Thyroid gland (tissue), 4 donors: ENCODE measurements around the gene PEA15.

Experiments used
- CTCF ChIP-seq, 6 experiments: fragments of 200-600 bp in 3 of 6; fragments of 450-650 bp in 3 of 6; sonication (generic) in 3 of 6; IDR thresholded peaks; one replicate each; pipeline ENCODE4 v1.5.1; 2016 to 2019; ENCODE audit warnings: antibody characterized with exemption in 6 of 6, mild to moderate bottlenecking in 2 of 6, inconsistent platforms in 1 of 6, moderate library complexity in 1 of 6
- POLR2A ChIP-seq, 2 donors: fragments of 450-650 bp; IDR thresholded peaks; one replicate each; pipeline ENCODE4 v1.6.1; 2017; ENCODE audit warnings: antibody characterized with exemption in 2 of 2, mild to moderate bottlenecking in 2 of 2, moderate library complexity in 1 of 2

- TF ChIP-seq CTCF (IDR thresholded peaks at IDR 0.05) (no peak), POLR2A (IDR thresholded peaks at IDR 0.05) (no peak)
These were observed 22.4 kb downstream of the PEA15 start for GRCh38 chr1:160227561-160227960.
